ENCODE measurements around the gene SLC22A24.

Gene SLC22A24

GRCh38 chr11:63144121-63144520 lies at the start of gene SLC22A24:
SLC22A24 (minus strand) TSS chr11:63144221; CDS start chr11:63143779, 442 bp downstream.
- H3K4me3 ChIP-seq (ENCODE audit: low read depth, low read length): no peak within 1 kb of the TSS
- DNase-seq (ENCODE audit: low read depth): no peak
- no peak for TF ChIP-seq CTCF (IDR thresholded peaks at IDR 0.05; ENCODE audit: control insufficient read depth, extremely low read depth, insufficient read depth)

- TF ChIP-seq CTCF (IDR thresholded peaks at IDR 0.05; ENCODE audit: control insufficient read depth, extremely low read depth, insufficient read depth): no peak
- no peak overlapping the region for H3K4me3 ChIP-seq (ENCODE audit: low read depth, low read length)
- DNase-seq (ENCODE audit: low read depth): no peak
Measured at GRCh38 chr11:63180536-63180935, 36.5 kb upstream of the SLC22A24 start.

- no peak for DNase-seq (ENCODE audit: low read depth)
- no peak overlapping the region for H3K4me3 ChIP-seq (ENCODE audit: low read depth, low read length)
- no peak for TF ChIP-seq CTCF (IDR thresholded peaks at IDR 0.05; ENCODE audit: control insufficient read depth, extremely low read depth, insufficient read depth)
Measured at GRCh38 chr11:63179432-63180041, 35.5 kb upstream of the SLC22A24 start.

GRCh38 chr11:63177872-63178271 lies 33.9 kb upstream of the SLC22A24 start:
- TF ChIP-seq CTCF (IDR thresholded peaks at IDR 0.05; ENCODE audit: control insufficient read depth, extremely low read depth, insufficient read depth): no peak
- DNase-seq (ENCODE audit: low read depth): no peak
- no peak overlapping the region for H3K4me3 ChIP-seq (ENCODE audit: low read depth, low read length)

- TF ChIP-seq CTCF (IDR thresholded peaks at IDR 0.05; ENCODE audit: control insufficient read depth, extremely low read depth, insufficient read depth): no peak
- DNase-seq (ENCODE audit: low read depth): no peak
- no peak overlapping the region for H3K4me3 ChIP-seq (ENCODE audit: low read depth, low read length)
Measured at GRCh38 chr11:63165706-63166310, 21.8 kb upstream of the SLC22A24 start.

GRCh38 chr11:63155794-63156193 lies 11.8 kb upstream of the SLC22A24 start:
- TF ChIP-seq CTCF (IDR thresholded peaks at IDR 0.05; ENCODE audit: control insufficient read depth, extremely low read depth, insufficient read depth): no peak

GRCh38 chr11:63146581-63146980 lies 2.6 kb upstream of the SLC22A24 start:
- no peak for TF ChIP-seq CTCF (IDR thresholded peaks at IDR 0.05; ENCODE audit: control insufficient read depth, extremely low read depth, insufficient read depth)
- DNase-seq (ENCODE audit: low read depth): no peak

More at GRCh38 chr11:63155794-63156193, 11.8 kb upstream of the SLC22A24 start:
- no peak for DNase-seq (ENCODE audit: low read depth)
- no peak overlapping the region for H3K4me3 ChIP-seq (ENCODE audit: low read depth, low read length)

More at GRCh38 chr11:63146581-63146980, 2.6 kb upstream of the SLC22A24 start:
- H3K4me3 ChIP-seq (ENCODE audit: low read depth, low read length): no peak overlapping the region

Measured in LNCaP clone FGC (cell line).